GM12878 (cell line): ENCODE data around the gene BDKRB2. TPM values are rescaled to one million over a fixed set of nuclear protein-coding genes. Genes with fewer than 3 reads are reported as not detected.

ENCODE experiments used
- ATAC-seq: fragments of 200-7000 bp; cut with Tn5 transposase; 3 replicates; pipeline ENCODE4 v1.9.1; 2020; ENCODE audit warnings: mild to moderate bottlenecking, moderate library complexity
- BruUV-seq: library from RNA; stranded (reverse); fragments of 400-500 nt; replicated peaks from 2 replicates; lab custom pipeline; 2021; lab: Mats Ljungman, UMichigan
- CTCF ChIA-PET: fragments of 300-600 bp; sonication (Branson Sonifier 250); formaldehyde crosslinking; extraction: SDS; loops from one replicate; lab custom pipeline; 2021; ENCODE audit warnings: inconsistent platforms; lab: Yijun Ruan, JAX
- POLR2A ChIA-PET: fragments of 350-600 bp; formaldehyde crosslinking; extraction: SDS; loops from one replicate; lab custom pipeline; 2021; ENCODE audit warnings: inconsistent platforms; lab: Charles Lee
- RAD21 ChIA-PET: fragments of 300-600 bp; sonication (Branson Sonifier 250); formaldehyde crosslinking; loops from one replicate; lab custom pipeline; 2023; ENCODE audit warnings: antibody characterized with exemption; ENCODE audit not compliant: unreplicated experiment; lab: Charles Lee
- SMC1A ChIA-PET: fragments of 300-600 bp; sonication (Branson Sonifier 250); formaldehyde crosslinking; loops from one replicate; lab custom pipeline; 2023; ENCODE audit not compliant: unreplicated experiment, uncharacterized antibody; lab: Charles Lee
- DNase-seq: peaks from one replicate; pipeline ENCODE4 v3.0.0-alpha.2; 2011; ENCODE audit warnings: low read depth, low spot score
- FAIRE-seq: peaks from 3 replicates; lab custom pipeline; 2011; peaks lifted over from hg19 to GRCh38; lab: Jason Lieb, UNC
- H2AFZ ChIP-seq: 2 replicates; pipeline ENCODE4 v1.6.0; 2011; ENCODE audit warnings: low read depth, low read length, control low read depth; ENCODE audit not compliant: control insufficient read depth
- H3K27ac ChIP-seq: 2 replicates; pipeline ENCODE4 v1.5.1; 2011; ENCODE audit warnings: control low read depth; ENCODE audit not compliant: control insufficient read depth, insufficient read depth
- H3K27me3 ChIP-seq, 2 experiments: replicated peaks in 1 of 2; 2 replicates each; pipeline versions ENCODE4 v1.6.0 to v1.6.1; 2011; ENCODE audit warnings: low read length in 1 of 2; ENCODE audit not compliant: control insufficient read depth in 2 of 2, insufficient read depth in 2 of 2
- H3K36me3 ChIP-seq, 2 experiments: 2 replicates each; pipeline ENCODE4 v1.5.1; 2011; ENCODE audit warnings: low read length in 1 of 2; ENCODE audit not compliant: control insufficient read depth in 2 of 2, insufficient read depth in 2 of 2
- H3K4me1 ChIP-seq: 2 replicates; pipeline ENCODE4 v1.6.1; 2011; ENCODE audit warnings: mild to moderate bottlenecking, low read length, moderate library complexity, mixed read lengths; ENCODE audit not compliant: control insufficient read depth, insufficient read depth
- H3K4me2 ChIP-seq: 2 replicates; pipeline ENCODE4 v1.6.0; 2011; ENCODE audit warnings: control low read depth; ENCODE audit not compliant: control insufficient read depth, insufficient read depth
- H3K4me3 ChIP-seq: fragments of 200-600 bp; sonication (generic); 2 replicates; pipeline ENCODE4 v1.5.1; 2016
- H3K79me2 ChIP-seq: 2 replicates; pipeline ENCODE4 v1.6.0; 2011; ENCODE audit warnings: low read length; ENCODE audit not compliant: control insufficient read depth, insufficient read depth
- H3K9ac ChIP-seq: 2 replicates; pipeline ENCODE4 v1.8.0; 2011; ENCODE audit warnings: low read length, control low read depth, mixed read lengths; ENCODE audit not compliant: control insufficient read depth, insufficient read depth
- H3K9me3 ChIP-seq: replicated peaks from 3 replicates; pipeline ENCODE4 v1.5.1; 2011; ENCODE audit warnings: mild to moderate bottlenecking, low read length; ENCODE audit not compliant: control insufficient read depth, insufficient read depth
- H4K20me1 ChIP-seq: 2 replicates; pipeline ENCODE4 v1.6.0; 2011; ENCODE audit not compliant: control insufficient read depth, insufficient read depth
- BACH1 ChIP-seq: fragments of 450-650 bp; IDR thresholded peaks from 2 replicates; pipeline ENCODE4 v1.6.1; 2017; ENCODE audit warnings: mild to moderate bottlenecking, borderline replicate concordance
- BCL11A ChIP-seq: IDR thresholded peaks from 2 replicates; pipeline ENCODE4 v1.6.1; 2011; ENCODE audit warnings: low read depth, low read length
- CBFB ChIP-seq: IDR thresholded peaks from 2 replicates; pipeline ENCODE4 v1.6.1; 2016; ENCODE audit warnings: antibody characterized with exemption, low read depth
- CHD1 ChIP-seq: IDR thresholded peaks from 2 replicates; pipeline ENCODE4 v1.6.1; 2012; ENCODE audit warnings: low read depth, low read length, improper control_type of control experiment
- CREM ChIP-seq: IDR thresholded peaks from 2 replicates; pipeline ENCODE4 v1.6.1; 2014; ENCODE audit warnings: antibody characterized with exemption, low read depth
- DPF2 ChIP-seq: fragments of 450-650 bp; IDR thresholded peaks from 2 replicates; pipeline ENCODE4 v1.6.1; 2017; ENCODE audit warnings: mild to moderate bottlenecking
- MEF2B ChIP-seq: fragments of 450-650 bp; IDR thresholded peaks from 2 replicates; pipeline ENCODE4 v1.6.1; 2018; ENCODE audit warnings: mild to moderate bottlenecking, moderate library complexity; ENCODE audit not compliant: partially characterized antibody, poor library complexity, severe bottlenecking
- NFYA ChIP-seq: IDR thresholded peaks from 2 replicates; pipeline ENCODE4 v1.6.1; 2011; ENCODE audit warnings: low read depth, mild to moderate bottlenecking, low read length, improper control_type of control experiment, borderline replicate concordance
- NR2C1 ChIP-seq: fragments of 450-650 bp; IDR thresholded peaks from 2 replicates; pipeline ENCODE4 v1.6.1; 2017; ENCODE audit warnings: antibody characterized with exemption, mild to moderate bottlenecking, moderate library complexity
- PAX5 ChIP-seq: IDR thresholded peaks from 2 replicates; pipeline ENCODE4 v1.6.1; 2011; ENCODE audit warnings: low read depth, low read length, borderline replicate concordance
- POLR2A ChIP-seq: IDR thresholded peaks from 2 replicates; pipeline ENCODE4 v1.6.1; 2011; ENCODE audit warnings: low read depth, mild to moderate bottlenecking, low read length
- RBBP5 ChIP-seq: fragments of 200-600 bp; sonication (generic); conservative IDR thresholded peaks from 2 replicates; pipeline ENCODE4 v1.6.1; 2016
- STAT1 ChIP-seq: fragments of 450-650 bp; conservative IDR thresholded peaks from 2 replicates; pipeline ENCODE4 v1.6.1; 2014; ENCODE audit warnings: antibody characterized with exemption, mild to moderate bottlenecking
- TAF1 ChIP-seq: IDR thresholded peaks from 2 replicates; pipeline ENCODE4 v1.6.1; 2011; ENCODE audit warnings: mild to moderate bottlenecking, low read depth, low read length, borderline replicate concordance
- TBL1XR1 ChIP-seq: IDR thresholded peaks from 2 replicates; pipeline ENCODE4 v1.6.1; 2012; ENCODE audit warnings: low read depth, low read length, improper control_type of control experiment
- WGBS: methylation state at CpG from one replicate; pipeline ENCODE4 v1.1.6; 2016; ENCODE audit warnings: low lambda C conversion rate; ENCODE audit not compliant: insufficient replicate concordance, insufficient coverage; ENCODE audit errors: missing lambda C conversion rate; 5-methylcytosine and 5-hydroxymethylcytosine counted together
- in situ Hi-C: fragments of 300-500 bp; cut with MboI; formaldehyde crosslinking; loops from 9 replicates; pipeline ENCODE4 v1.14.3; 2018; ENCODE audit warnings: mixed read lengths
- intact Hi-C: fragments of 100-400 bp; cut with micrococcal nuclease; formaldehyde crosslinking; loops from one replicate; pipeline ENCODE4 v1.14.2; 2022; ENCODE audit not compliant: unreplicated experiment
- polyA plus RNA-seq, 11 experiments: library from polyadenylated mRNA; depleted of rRNA in 4 of 11; unstranded in 6 of 11; stranded (reverse) in 5 of 11; fragments of >200 nt; fragmentation: Nextera tagmentation in 4 of 11; fragmentation: Illumina TruSeq in 1 of 11; extraction: Ambion mirVana in 4 of 11; extraction: Trizol in 1 of 11; gene quantifications; 1 replicate in 1 of 11; 2 replicates in 10 of 11; pipeline versions ENCODE4 v1.2.1 to v1.2.3, GENCODE V29; 2011 to 2016; ENCODE audit warnings: inconsistent platforms in 2 of 11, missing spikeins in 2 of 11, low read depth in 1 of 11
- total RNA-seq, 4 experiments: library from RNA; depleted of rRNA in 3 of 4; stranded (reverse); fragments of >200 nt in 3 of 4; fragmentation: Illumina TruSeq in 1 of 4; extraction: Trizol in 1 of 4; gene quantifications; 2 replicates each; pipeline versions ENCODE4 v1.2.1 to v1.2.3, GENCODE V29; 2013 to 2021
- TF ChIP-seq, protein P1 (sequence below): IDR thresholded peaks from 2 replicates; pipeline ENCODE4 v1.6.1; 2012; ENCODE audit warnings: low read depth, low read length, improper control_type of control experiment
- TF ChIP-seq, protein P2 (sequence below): fragments of 450-650 bp; IDR thresholded peaks from 2 replicates; pipeline ENCODE4 v1.6.1; 2016; ENCODE audit warnings: mild to moderate bottlenecking, moderate library complexity, borderline replicate concordance
- TF ChIP-seq, protein P3 (sequence below): fragments of 450-650 bp; IDR thresholded peaks from 2 replicates; pipeline ENCODE4 v1.6.1; 2014; ENCODE audit warnings: mild to moderate bottlenecking
- TF ChIP-seq, protein P4 (sequence below): IDR thresholded peaks from 2 replicates; pipeline ENCODE4 v1.6.1; 2012; ENCODE audit warnings: low read length, inconsistent platforms

The BDKRB2 gene
- total and polyA plus RNA-seq, 10 of the 15 experiments (the other 5 are each of a cell fraction or from before 2014, with no cell fraction given) = 0.08 TPM; not detected in 9

- no peak overlapping the region for H3K27ac ChIP-seq
- no peaks in the 10 kb centered on the region for H3K4me1 ChIP-seq
- intact Hi-C loops = no loop called here
- H3K9ac ChIP-seq = no peak overlapping the region
- H3K9me3 ChIP-seq = no peaks in the 10 kb centered on the region
- no peaks in the 10 kb centered on the region; a peak in 3 of 4 replicates for H3K27me3 ChIP-seq
- H4K20me1 ChIP-seq = no peaks in the 10 kb centered on the region
- SMC1A ChIA-PET = no interaction called here
- 24% methylated on average over 5 of the region's 5 CpGs for WGBS
- no peak overlapping the region for H2AFZ ChIP-seq
- no peak overlapping the region for H3K4me2 ChIP-seq
- in situ Hi-C loops = no loop called here
- RAD21 ChIA-PET = no interaction called here
- H3K79me2 ChIP-seq = no peaks in the 10 kb centered on the region
- DNase-seq (no peak), ATAC-seq (no peak), FAIRE-seq (no peak)
- CTCF ChIA-PET = no interaction called here
- POLR2A ChIA-PET = no interaction called here
- no peak overlapping the region for H3K4me3 ChIP-seq
- BruUV-seq = no TSS peak
- no peaks in the 10 kb centered on the region for H3K36me3 ChIP-seq
- TF ChIP-seq POLR2A = no peak
- no peak for TF ChIP-seq CHD1
- no peak for TF ChIP-seq CREM
- TF ChIP-seq, protein P1, sequence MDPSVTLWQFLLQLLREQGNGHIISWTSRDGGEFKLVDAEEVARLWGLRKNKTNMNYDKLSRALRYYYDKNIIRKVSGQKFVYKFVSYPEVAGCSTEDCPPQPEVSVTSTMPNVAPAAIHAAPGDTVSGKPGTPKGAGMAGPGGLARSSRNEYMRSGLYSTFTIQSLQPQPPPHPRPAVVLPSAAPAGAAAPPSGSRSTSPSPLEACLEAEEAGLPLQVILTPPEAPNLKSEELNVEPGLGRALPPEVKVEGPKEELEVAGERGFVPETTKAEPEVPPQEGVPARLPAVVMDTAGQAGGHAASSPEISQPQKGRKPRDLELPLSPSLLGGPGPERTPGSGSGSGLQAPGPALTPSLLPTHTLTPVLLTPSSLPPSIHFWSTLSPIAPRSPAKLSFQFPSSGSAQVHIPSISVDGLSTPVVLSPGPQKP = no peak
- TF ChIP-seq, protein P2, sequence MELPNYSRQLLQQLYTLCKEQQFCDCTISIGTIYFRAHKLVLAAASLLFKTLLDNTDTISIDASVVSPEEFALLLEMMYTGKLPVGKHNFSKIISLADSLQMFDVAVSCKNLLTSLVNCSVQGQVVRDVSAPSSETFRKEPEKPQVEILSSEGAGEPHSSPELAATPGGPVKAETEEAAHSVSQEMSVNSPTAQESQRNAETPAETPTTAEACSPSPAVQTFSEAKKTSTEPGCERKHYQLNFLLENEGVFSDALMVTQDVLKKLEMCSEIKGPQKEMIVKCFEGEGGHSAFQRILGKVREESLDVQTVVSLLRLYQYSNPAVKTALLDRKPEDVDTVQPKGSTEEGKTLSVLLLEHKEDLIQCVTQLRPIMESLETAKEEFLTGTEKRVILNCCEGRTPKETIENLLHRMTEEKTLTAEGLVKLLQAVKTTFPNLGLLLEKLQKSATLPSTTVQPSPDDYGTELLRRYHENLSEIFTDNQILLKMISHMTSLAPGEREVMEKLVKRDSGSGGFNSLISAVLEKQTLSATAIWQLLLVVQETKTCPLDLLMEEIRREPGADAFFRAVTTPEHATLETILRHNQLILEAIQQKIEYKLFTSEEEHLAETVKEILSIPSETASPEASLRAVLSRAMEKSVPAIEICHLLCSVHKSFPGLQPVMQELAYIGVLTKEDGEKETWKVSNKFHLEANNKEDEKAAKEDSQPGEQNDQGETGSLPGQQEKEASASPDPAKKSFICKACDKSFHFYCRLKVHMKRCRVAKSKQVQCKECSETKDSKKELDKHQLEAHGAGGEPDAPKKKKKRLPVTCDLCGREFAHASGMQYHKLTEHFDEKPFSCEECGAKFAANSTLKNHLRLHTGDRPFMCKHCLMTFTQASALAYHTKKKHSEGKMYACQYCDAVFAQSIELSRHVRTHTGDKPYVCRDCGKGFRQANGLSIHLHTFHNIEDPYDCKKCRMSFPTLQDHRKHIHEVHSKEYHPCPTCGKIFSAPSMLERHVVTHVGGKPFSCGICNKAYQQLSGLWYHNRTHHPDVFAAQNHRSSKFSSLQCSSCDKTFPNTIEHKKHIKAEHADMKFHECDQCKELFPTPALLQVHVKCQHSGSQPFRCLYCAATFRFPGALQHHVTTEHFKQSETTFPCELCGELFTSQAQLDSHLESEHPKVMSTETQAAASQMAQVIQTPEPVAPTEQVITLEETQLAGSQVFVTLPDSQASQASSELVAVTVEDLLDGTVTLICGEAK = no peak
- TF ChIP-seq, protein P3, sequence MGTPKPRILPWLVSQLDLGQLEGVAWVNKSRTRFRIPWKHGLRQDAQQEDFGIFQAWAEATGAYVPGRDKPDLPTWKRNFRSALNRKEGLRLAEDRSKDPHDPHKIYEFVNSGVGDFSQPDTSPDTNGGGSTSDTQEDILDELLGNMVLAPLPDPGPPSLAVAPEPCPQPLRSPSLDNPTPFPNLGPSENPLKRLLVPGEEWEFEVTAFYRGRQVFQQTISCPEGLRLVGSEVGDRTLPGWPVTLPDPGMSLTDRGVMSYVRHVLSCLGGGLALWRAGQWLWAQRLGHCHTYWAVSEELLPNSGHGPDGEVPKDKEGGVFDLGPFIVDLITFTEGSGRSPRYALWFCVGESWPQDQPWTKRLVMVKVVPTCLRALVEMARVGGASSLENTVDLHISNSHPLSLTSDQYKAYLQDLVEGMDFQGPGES = no peak
- TF ChIP-seq TAF1 = no peak
- no peak for TF ChIP-seq BACH1
- no peak for TF ChIP-seq DPF2
- TF ChIP-seq PAX5 = no peak
- TF ChIP-seq MEF2B = no peak
- TF ChIP-seq, protein P4, sequence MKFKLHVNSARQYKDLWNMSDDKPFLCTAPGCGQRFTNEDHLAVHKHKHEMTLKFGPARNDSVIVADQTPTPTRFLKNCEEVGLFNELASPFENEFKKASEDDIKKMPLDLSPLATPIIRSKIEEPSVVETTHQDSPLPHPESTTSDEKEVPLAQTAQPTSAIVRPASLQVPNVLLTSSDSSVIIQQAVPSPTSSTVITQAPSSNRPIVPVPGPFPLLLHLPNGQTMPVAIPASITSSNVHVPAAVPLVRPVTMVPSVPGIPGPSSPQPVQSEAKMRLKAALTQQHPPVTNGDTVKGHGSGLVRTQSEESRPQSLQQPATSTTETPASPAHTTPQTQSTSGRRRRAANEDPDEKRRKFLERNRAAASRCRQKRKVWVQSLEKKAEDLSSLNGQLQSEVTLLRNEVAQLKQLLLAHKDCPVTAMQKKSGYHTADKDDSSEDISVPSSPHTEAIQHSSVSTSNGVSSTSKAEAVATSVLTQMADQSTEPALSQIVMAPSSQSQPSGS = no peak
- no peak for TF ChIP-seq RBBP5
- no peak for TF ChIP-seq BCL11A
- no peak for TF ChIP-seq NFYA
- no peak for TF ChIP-seq CBFB
- TF ChIP-seq TBL1XR1 = no peak
- no peak for TF ChIP-seq NR2C1
- no peak for TF ChIP-seq STAT1
Measured at GRCh38 chr14:96164861-96165490, 39.7 kb upstream of the BDKRB2 start.
